ENCODE results near the gene FCER1G. TPM values are rescaled to one million over a fixed set of nuclear protein-coding genes. Genes with fewer than 3 reads are reported as not detected.

FCER1G gene
- total and polyA plus RNA-seq, 9 of the 15 experiments (the other 6 are each of a cell fraction or from before 2014, with no cell fraction given) = 0.15 to 0.69 (median 0.31) TPM; not detected in 2

DNA sequence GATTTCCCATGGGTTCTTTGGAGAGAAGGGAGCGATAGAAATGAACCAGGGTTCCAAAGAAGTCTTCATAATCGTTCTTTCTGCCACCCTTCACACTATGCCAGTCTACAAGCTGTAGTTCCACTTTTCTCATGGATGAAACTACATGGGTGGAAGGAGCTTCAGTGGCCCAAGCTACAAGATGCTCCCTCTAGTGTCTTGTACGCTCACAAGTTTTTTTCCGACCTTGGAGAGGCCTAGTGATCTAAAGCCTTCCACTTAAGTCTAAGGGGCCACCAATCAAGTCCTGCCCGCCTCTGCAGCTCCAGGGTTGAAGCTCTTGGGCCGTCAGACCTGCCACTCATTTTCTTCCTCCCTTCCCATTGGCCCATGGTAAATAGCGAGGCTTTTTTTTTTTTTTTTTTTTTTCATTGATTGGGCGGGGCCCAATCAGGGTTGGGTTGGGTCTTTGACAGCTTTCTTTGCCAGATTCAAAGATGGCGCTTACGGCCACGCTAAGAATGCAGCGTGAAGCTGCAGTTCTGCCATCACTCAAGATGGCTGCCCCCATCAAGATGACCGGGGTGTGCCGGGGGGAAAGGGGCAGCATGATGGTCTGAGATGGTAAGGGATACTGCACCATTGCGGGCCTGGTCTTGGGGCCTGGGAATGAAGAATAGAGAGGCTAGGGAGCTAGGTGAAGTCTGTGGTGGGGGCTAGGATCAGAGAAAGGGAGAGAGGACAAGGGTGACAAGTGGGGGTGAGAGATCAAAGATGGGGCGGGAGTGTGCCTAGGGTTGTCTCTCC is 10.6 kb downstream of the FCER1G start, which contains the start of gene TOMM40L (continued):
- TF ChIP-seq, protein P1, sequence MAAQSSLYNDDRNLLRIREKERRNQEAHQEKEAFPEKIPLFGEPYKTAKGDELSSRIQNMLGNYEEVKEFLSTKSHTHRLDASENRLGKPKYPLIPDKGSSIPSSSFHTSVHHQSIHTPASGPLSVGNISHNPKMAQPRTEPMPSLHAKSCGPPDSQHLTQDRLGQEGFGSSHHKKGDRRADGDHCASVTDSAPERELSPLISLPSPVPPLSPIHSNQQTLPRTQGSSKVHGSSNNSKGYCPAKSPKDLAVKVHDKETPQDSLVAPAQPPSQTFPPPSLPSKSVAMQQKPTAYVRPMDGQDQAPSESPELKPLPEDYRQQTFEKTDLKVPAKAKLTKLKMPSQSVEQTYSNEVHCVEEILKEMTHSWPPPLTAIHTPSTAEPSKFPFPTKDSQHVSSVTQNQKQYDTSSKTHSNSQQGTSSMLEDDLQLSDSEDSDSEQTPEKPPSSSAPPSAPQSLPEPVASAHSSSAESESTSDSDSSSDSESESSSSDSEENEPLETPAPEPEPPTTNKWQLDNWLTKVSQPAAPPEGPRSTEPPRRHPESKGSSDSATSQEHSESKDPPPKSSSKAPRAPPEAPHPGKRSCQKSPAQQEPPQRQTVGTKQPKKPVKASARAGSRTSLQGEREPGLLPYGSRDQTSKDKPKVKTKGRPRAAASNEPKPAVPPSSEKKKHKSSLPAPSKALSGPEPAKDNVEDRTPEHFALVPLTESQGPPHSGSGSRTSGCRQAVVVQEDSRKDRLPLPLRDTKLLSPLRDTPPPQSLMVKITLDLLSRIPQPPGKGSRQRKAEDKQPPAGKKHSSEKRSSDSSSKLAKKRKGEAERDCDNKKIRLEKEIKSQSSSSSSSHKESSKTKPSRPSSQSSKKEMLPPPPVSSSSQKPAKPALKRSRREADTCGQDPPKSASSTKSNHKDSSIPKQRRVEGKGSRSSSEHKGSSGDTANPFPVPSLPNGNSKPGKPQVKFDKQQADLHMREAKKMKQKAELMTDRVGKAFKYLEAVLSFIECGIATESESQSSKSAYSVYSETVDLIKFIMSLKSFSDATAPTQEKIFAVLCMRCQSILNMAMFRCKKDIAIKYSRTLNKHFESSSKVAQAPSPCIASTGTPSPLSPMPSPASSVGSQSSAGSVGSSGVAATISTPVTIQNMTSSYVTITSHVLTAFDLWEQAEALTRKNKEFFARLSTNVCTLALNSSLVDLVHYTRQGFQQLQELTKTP (IDR thresholded peaks at IDR 0.05; ENCODE audit: low read depth in 1 of 2, partially characterized antibody in 2 of 2) = no peak
- TF ChIP-seq E2F3 (CRISPR knock-in tag; IDR thresholded peaks at IDR 0.05) (no peak), ZNF75A (CRISPR knock-in tag; IDR thresholded peaks at IDR 0.05) (no peak), ZNF133 (CRISPR knock-in tag; IDR thresholded peaks at IDR 0.05) (no peak), RFX7 (CRISPR knock-in tag; IDR thresholded peaks at IDR 0.05) (no peak), JUND (IDR thresholded peaks at IDR 0.05; ENCODE audit: borderline replicate concordance, low read depth, low read length) (peak; percentile 21; the same call in 1 of the 2 replicates), JUND (tag; IDR thresholded peaks at IDR 0.05; ENCODE audit: borderline replicate concordance, low read depth, low read length) (no peak; the same call in 2 of the 3 replicates), PRPF4 (IDR thresholded peaks at IDR 0.05; ENCODE audit: insufficient read depth, low read depth, low read length, poor library complexity, severe bottlenecking) (no peak), ELF1 (tag; IDR thresholded peaks at IDR 0.05) (no peak)
- TF ChIP-seq, protein P2, sequence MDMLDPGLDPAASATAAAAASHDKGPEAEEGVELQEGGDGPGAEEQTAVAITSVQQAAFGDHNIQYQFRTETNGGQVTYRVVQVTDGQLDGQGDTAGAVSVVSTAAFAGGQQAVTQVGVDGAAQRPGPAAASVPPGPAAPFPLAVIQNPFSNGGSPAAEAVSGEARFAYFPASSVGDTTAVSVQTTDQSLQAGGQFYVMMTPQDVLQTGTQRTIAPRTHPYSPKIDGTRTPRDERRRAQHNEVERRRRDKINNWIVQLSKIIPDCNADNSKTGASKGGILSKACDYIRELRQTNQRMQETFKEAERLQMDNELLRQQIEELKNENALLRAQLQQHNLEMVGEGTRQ (CRISPR knock-in tag; IDR thresholded peaks at IDR 0.05) = no peak
- TF ChIP-seq, protein P3, sequence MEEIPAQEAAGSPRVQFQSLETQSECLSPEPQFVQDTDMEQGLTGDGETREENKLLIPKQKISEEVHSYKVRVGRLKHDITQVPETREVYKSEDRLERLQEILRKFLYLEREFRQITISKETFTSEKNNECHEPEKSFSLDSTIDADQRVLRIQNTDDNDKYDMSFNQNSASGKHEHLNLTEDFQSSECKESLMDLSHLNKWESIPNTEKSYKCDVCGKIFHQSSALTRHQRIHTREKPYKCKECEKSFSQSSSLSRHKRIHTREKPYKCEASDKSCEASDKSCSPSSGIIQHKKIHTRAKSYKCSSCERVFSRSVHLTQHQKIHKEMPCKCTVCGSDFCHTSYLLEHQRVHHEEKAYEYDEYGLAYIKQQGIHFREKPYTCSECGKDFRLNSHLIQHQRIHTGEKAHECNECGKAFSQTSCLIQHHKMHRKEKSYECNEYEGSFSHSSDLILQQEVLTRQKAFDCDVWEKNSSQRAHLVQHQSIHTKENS (CRISPR knock-in tag; IDR thresholded peaks at IDR 0.05) = no peak
- TF ChIP-seq, protein P4, sequence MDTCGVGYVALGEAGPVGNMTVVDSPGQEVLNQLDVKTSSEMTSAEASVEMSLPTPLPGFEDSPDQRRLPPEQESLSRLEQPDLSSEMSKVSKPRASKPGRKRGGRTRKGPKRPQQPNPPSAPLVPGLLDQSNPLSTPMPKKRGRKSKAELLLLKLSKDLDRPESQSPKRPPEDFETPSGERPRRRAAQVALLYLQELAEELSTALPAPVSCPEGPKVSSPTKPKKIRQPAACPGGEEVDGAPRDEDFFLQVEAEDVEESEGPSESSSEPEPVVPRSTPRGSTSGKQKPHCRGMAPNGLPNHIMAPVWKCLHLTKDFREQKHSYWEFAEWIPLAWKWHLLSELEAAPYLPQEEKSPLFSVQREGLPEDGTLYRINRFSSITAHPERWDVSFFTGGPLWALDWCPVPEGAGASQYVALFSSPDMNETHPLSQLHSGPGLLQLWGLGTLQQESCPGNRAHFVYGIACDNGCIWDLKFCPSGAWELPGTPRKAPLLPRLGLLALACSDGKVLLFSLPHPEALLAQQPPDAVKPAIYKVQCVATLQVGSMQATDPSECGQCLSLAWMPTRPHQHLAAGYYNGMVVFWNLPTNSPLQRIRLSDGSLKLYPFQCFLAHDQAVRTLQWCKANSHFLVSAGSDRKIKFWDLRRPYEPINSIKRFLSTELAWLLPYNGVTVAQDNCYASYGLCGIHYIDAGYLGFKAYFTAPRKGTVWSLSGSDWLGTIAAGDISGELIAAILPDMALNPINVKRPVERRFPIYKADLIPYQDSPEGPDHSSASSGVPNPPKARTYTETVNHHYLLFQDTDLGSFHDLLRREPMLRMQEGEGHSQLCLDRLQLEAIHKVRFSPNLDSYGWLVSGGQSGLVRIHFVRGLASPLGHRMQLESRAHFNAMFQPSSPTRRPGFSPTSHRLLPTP (IDR thresholded peaks at IDR 0.05; ENCODE audit: borderline replicate concordance, extremely low read depth, insufficient read length) = no peak
- TF ChIP-seq, protein P5, sequence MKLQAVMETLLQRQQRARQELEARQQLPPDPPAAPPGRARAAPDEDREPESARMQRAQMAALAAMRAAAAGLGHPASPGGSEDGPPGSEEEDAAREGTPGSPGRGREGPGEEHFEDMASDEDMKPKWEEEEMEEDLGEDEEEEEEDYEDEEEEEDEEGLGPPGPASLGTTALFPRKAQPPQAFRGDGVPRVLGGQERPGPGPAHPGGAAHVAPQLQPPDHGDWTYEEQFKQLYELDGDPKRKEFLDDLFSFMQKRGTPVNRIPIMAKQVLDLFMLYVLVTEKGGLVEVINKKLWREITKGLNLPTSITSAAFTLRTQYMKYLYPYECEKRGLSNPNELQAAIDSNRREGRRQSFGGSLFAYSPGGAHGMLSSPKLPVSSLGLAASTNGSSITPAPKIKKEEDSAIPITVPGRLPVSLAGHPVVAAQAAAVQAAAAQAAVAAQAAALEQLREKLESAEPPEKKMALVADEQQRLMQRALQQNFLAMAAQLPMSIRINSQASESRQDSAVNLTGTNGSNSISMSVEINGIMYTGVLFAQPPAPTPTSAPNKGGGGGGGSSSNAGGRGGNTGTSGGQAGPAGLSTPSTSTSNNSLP (IDR thresholded peaks at IDR 0.05; ENCODE audit: borderline replicate concordance, low read depth, low read length) = peak; percentile 99
